ENCODE results near the gene HBE1.

- TF ChIP-seq, protein P1, sequence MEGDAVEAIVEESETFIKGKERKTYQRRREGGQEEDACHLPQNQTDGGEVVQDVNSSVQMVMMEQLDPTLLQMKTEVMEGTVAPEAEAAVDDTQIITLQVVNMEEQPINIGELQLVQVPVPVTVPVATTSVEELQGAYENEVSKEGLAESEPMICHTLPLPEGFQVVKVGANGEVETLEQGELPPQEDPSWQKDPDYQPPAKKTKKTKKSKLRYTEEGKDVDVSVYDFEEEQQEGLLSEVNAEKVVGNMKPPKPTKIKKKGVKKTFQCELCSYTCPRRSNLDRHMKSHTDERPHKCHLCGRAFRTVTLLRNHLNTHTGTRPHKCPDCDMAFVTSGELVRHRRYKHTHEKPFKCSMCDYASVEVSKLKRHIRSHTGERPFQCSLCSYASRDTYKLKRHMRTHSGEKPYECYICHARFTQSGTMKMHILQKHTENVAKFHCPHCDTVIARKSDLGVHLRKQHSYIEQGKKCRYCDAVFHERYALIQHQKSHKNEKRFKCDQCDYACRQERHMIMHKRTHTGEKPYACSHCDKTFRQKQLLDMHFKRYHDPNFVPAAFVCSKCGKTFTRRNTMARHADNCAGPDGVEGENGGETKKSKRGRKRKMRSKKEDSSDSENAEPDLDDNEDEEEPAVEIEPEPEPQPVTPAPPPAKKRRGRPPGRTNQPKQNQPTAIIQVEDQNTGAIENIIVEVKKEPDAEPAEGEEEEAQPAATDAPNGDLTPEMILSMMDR (IDR thresholded peaks at IDR 0.05) = no peak
- TF ChIP-seq EP300 (IDR thresholded peaks at IDR 0.05) = no peak
These were observed 36.4 kb downstream of the HBE1 start for GRCh38 chr11:5233307-5233706.
